HCT116 (cell line): ENCODE results near the gene RASL10A. TPM values are rescaled to one million over a fixed set of nuclear protein-coding genes. Genes with fewer than 3 reads are reported as not detected.

Experiments used
- ATAC-seq: fragments of 200-7000 bp; cut with Tn5 transposase; 2 replicates; pipeline ENCODE4 v1.9.1; 2020; ENCODE audit warnings: mild to moderate bottlenecking, moderate library complexity
- BruUV-seq: library from RNA; stranded (reverse); fragments of 400-500 nt; replicated peaks from 2 replicates; lab custom pipeline; 2021; lab: Mats Ljungman, UMichigan
- CTCF ChIA-PET: fragments of 300-600 bp; sonication (Branson Sonifier 250); formaldehyde crosslinking; loops from one replicate; lab custom pipeline; 2021; ENCODE audit warnings: antibody characterized with exemption; lab: Charles Lee
- POLR2A ChIA-PET: fragments of 300-600, 350-600 bp; sonication (Branson Sonifier 250); formaldehyde crosslinking; loops from one replicate; lab custom pipeline; 2021; ENCODE audit warnings: antibody characterized with exemption; lab: Charles Lee
- RAD21 ChIA-PET, 2 experiments: fragments of 300-600 bp; sonication (Branson Sonifier 250); formaldehyde crosslinking; loops; one replicate each; lab custom pipeline; 2023; ENCODE audit warnings: low total read pairs in 2 of 2; ENCODE audit not compliant: uncharacterized antibody in 2 of 2, unreplicated experiment in 2 of 2, low non-redundant PET in 1 of 2; lab: Charles Lee
- DNase-seq: peaks from one replicate; pipeline ENCODE4 v3.0.0-alpha.2; 2010; ENCODE audit warnings: low read depth, low spot score
- H2AFZ ChIP-seq: fragments of 200-600 bp; shearing (Covaris generic), sonication (generic); 2 replicates; pipeline ENCODE4 v1.6.1; 2017; ENCODE audit warnings: low read depth, mixed run types, mixed read lengths, antibody characterized with exemption, low read length; ENCODE audit not compliant: poor library complexity, severe bottlenecking
- H3K27ac ChIP-seq: 2 replicates; pipeline ENCODE4 v1.5.1; 2012; ENCODE audit warnings: low read depth, low read length
- H3K27me3 ChIP-seq: fragments of 200-600 bp; sonication (generic); 2 replicates; pipeline ENCODE4 v1.6.1; 2016; ENCODE audit warnings: mixed run types, low read length, mixed read lengths; ENCODE audit not compliant: insufficient read depth
- H3K36me3 ChIP-seq, 2 experiments: fragments of 200-500 bp in 1 of 2; fragments of 200-600 bp in 1 of 2; sonication (Bioruptor generic) in 1 of 2; sonication (generic) in 1 of 2; 2 replicates each; pipeline versions ENCODE4 v1.5.1 to v1.6.1; 2014 to 2016; ENCODE audit warnings: low read length in 2 of 2, inconsistent platforms in 1 of 2, mixed read lengths in 1 of 2, mixed run types in 1 of 2; ENCODE audit not compliant: insufficient read depth in 2 of 2, control insufficient read depth in 1 of 2
- H3K4me1 ChIP-seq, 2 experiments: fragments of 200-600 bp in 1 of 2; sonication (generic) in 1 of 2; 2 replicates each; pipeline versions ENCODE4 v1.5.1 to v1.6.1; 2012 to 2017; ENCODE audit warnings: low read length in 2 of 2, inconsistent platforms in 1 of 2, mild to moderate bottlenecking in 1 of 2, mixed read lengths in 1 of 2, mixed run types in 1 of 2, moderate library complexity in 1 of 2; ENCODE audit not compliant: insufficient read depth in 2 of 2, control insufficient read depth in 1 of 2
- H3K4me2 ChIP-seq: fragments of 200-600 bp; sonication (generic); 2 replicates; pipeline ENCODE4 v1.6.1; 2017; ENCODE audit warnings: mixed run types, low read length, mixed read lengths
- H3K4me3 ChIP-seq, 2 experiments: fragments of 200-600 bp in 1 of 2; sonication (generic) in 1 of 2; replicated peaks in 1 of 2; 2 replicates each; pipeline ENCODE4 v1.5.1; 2011 to 2016; ENCODE audit warnings: low read length in 2 of 2, control low read depth in 1 of 2, low read depth in 1 of 2, mild to moderate bottlenecking in 1 of 2, mixed read lengths in 1 of 2, mixed run types in 1 of 2
- H3K79me2 ChIP-seq: fragments of 200-600 bp; sonication (generic); 2 replicates; pipeline ENCODE4 v1.6.1; 2017; ENCODE audit warnings: mild to moderate bottlenecking, mixed run types, low read length, moderate library complexity, mixed read lengths; ENCODE audit not compliant: insufficient read depth
- H3K9ac ChIP-seq: fragments of 200-600 bp; sonication (generic); 2 replicates; pipeline ENCODE4 v1.6.1; 2016; ENCODE audit warnings: low read length, mixed read lengths
- H3K9me2 ChIP-seq: fragments of 200-600 bp; sonication (generic), shearing (Covaris generic); 2 replicates; pipeline ENCODE4 v1.6.1; 2017; ENCODE audit warnings: mixed run types, mild to moderate bottlenecking, moderate library complexity; ENCODE audit not compliant: insufficient read depth
- H3K9me3 ChIP-seq, 2 experiments: fragments of 200-500 bp in 1 of 2; fragments of 200-600 bp in 1 of 2; sonication (Bioruptor generic) in 1 of 2; sonication (generic) in 1 of 2; 2 replicates each; pipeline ENCODE4 v1.6.1; 2014 to 2017; ENCODE audit warnings: low read length in 2 of 2, mixed read lengths in 2 of 2, inconsistent platforms in 1 of 2, low read depth in 1 of 2, mild to moderate bottlenecking in 1 of 2, mixed run types in 1 of 2, moderate library complexity in 1 of 2; ENCODE audit not compliant: control insufficient read depth in 1 of 2, insufficient read depth in 1 of 2
- H4K20me1 ChIP-seq: fragments of 200-600 bp; sonication (generic), shearing (Covaris generic); 2 replicates; pipeline ENCODE4 v1.6.1; 2017; ENCODE audit warnings: mixed run types, mild to moderate bottlenecking, moderate library complexity; ENCODE audit not compliant: insufficient read depth
- ATF3 ChIP-seq: IDR thresholded peaks from 2 replicates; pipeline ENCODE4 v1.6.1; 2012
- CBX3 ChIP-seq: IDR thresholded peaks from 2 replicates; pipeline ENCODE4 v1.6.1; 2012; ENCODE audit warnings: low read depth
- EGR1 ChIP-seq: IDR thresholded peaks from 2 replicates; pipeline ENCODE4 v1.6.1; 2012; ENCODE audit warnings: low read depth
- ELF1 ChIP-seq: IDR thresholded peaks from 2 replicates; pipeline ENCODE4 v1.6.1; 2012; ENCODE audit warnings: low read depth, borderline replicate concordance
- EZH2 ChIP-seq: fragments of 200-600 bp; sonication (generic); IDR thresholded peaks from 2 replicates; pipeline ENCODE4 v1.6.1; 2017; ENCODE audit warnings: antibody characterized with exemption, mixed run types
- EZH2phosphoT487 ChIP-seq: fragments of 200-600 bp; IDR thresholded peaks from 2 replicates; pipeline ENCODE4 v1.6.1; 2018; ENCODE audit warnings: antibody characterized with exemption, borderline replicate concordance
- FOSL1 ChIP-seq: IDR thresholded peaks from 2 replicates; pipeline ENCODE4 v1.6.1; 2012; ENCODE audit warnings: low read depth
- JUND ChIP-seq: IDR thresholded peaks from 2 replicates; pipeline ENCODE4 v1.6.1; 2012
- MAX ChIP-seq: IDR thresholded peaks from 2 replicates; pipeline ENCODE4 v1.6.1; 2012
- POLR2A ChIP-seq: IDR thresholded peaks from 2 replicates; pipeline ENCODE4 v1.7.0; 2011; ENCODE audit warnings: borderline replicate concordance; ENCODE audit not compliant: insufficient read depth, insufficient read length; ENCODE audit errors: extremely low read depth
- POLR2AphosphoS5 ChIP-seq: IDR thresholded peaks from 2 replicates; pipeline ENCODE4 v1.6.1; 2011; ENCODE audit warnings: mild to moderate bottlenecking, low read depth, low read length, moderate library complexity
- RAD21 ChIP-seq: IDR thresholded peaks from 2 replicates; pipeline ENCODE4 v1.6.1; 2012; ENCODE audit warnings: low read depth, mild to moderate bottlenecking
- REST ChIP-seq: IDR thresholded peaks from 2 replicates; pipeline ENCODE4 v1.6.1; 2012; ENCODE audit warnings: low read depth
- SIN3A ChIP-seq: IDR thresholded peaks from 2 replicates; pipeline ENCODE4 v1.6.1; 2012; ENCODE audit warnings: low read depth
- SP1 ChIP-seq: IDR thresholded peaks from 2 replicates; pipeline ENCODE4 v1.6.1; 2012; ENCODE audit warnings: low read depth
- SRF ChIP-seq: IDR thresholded peaks from 2 replicates; pipeline ENCODE4 v1.6.1; 2012; ENCODE audit warnings: low read depth
- TCF7L2 ChIP-seq: IDR thresholded peaks from 2 replicates; pipeline ENCODE4 v1.7.0; 2011; ENCODE audit warnings: borderline replicate concordance, inconsistent platforms; ENCODE audit not compliant: insufficient read depth, insufficient read length; ENCODE audit errors: extremely low read depth
- YY1 ChIP-seq: IDR thresholded peaks from 2 replicates; pipeline ENCODE4 v1.6.1; 2011; ENCODE audit warnings: low read length, low read depth, moderate library complexity, mild to moderate bottlenecking; ENCODE audit not compliant: insufficient replicate concordance; ENCODE audit errors: extremely low read depth
- ZBTB33 ChIP-seq: IDR thresholded peaks from 2 replicates; pipeline ENCODE4 v1.6.1; 2011; ENCODE audit warnings: mild to moderate bottlenecking, low read length, moderate library complexity; ENCODE audit not compliant: insufficient replicate concordance; ENCODE audit errors: extremely low read depth
- ZNF274 ChIP-seq: fragments of 200-500 bp; sonication (Bioruptor generic); IDR thresholded peaks from 2 replicates; pipeline ENCODE4 v1.6.1; 2014; ENCODE audit warnings: mild to moderate bottlenecking, low read depth, low read length, inconsistent platforms
- intact Hi-C: fragments of 100-400 bp; cut with micrococcal nuclease; formaldehyde crosslinking; loops from 2 replicates; pipeline ENCODE4 v1.10.0; 2022
- total RNA-seq: library from RNA; stranded (reverse); gene quantifications from one replicate; pipeline ENCODE4 v1.2.1, GENCODE V29; 2021; ENCODE audit not compliant: unreplicated experiment

Gene RASL10A
- total RNA-seq, 1 experiment from 2014 or later: 0.96 TPM

- Histone ChIP-seq H3K4me3 (no peak overlapping the region), H3K9me2 (no peaks in the 10 kb centered on the region), H3K36me3 (peaks cover 46 to 58% of the 10 kb centered on the region in 2 experiments), H3K4me1 (peaks cover 7 to 12% of the 10 kb centered on the region in 2 experiments; a peak in 3 of 4 replicates), H3K4me2 (no peak overlapping the region), H3K27ac (no peak overlapping the region), H4K20me1 (peaks cover 18% of the 10 kb centered on the region; the same call in 1 of the 2 replicates), H3K27me3 (no peaks in the 10 kb centered on the region), H3K9ac (no peak overlapping the region), H2AFZ (no peak overlapping the region), H3K79me2 (peaks cover 21% of the 10 kb centered on the region), H3K9me3 (no peaks in the 10 kb centered on the region)
- no TSS peak for BruUV-seq
- ChIA-PET RAD21 (no interaction called here), CTCF (no interaction called here), POLR2A (no interaction called here)
- intact Hi-C loops: no loop called here
- ATAC-seq (no peak), DNase-seq (no peak)
- TF ChIP-seq FOSL1: no peak
- TF ChIP-seq CBX3: no peak
- TF ChIP-seq YY1: no peak
- no peak for TF ChIP-seq EZH2
- no peak for TF ChIP-seq ELF1
- TF ChIP-seq EGR1: no peak
- no peak for TF ChIP-seq SP1
- no peak for TF ChIP-seq TCF7L2
- no peak for TF ChIP-seq ZNF274
- no peak for TF ChIP-seq ATF3
- TF ChIP-seq RAD21: no peak
- no peak for TF ChIP-seq MAX
- no peak for TF ChIP-seq SRF
- TF ChIP-seq JUND: no peak
- TF ChIP-seq EZH2phosphoT487: no peak
- TF ChIP-seq ZBTB33: no peak
- TF ChIP-seq POLR2A: no peak
- no peak for TF ChIP-seq SIN3A
- no peak for TF ChIP-seq POLR2AphosphoS5
- no peak for TF ChIP-seq REST
Observed at GRCh38 chr22:29298641-29299040, 16.9 kb downstream of the RASL10A start.
